Right lung (tissue), 5 donors: ENCODE data around the gene HBP1. TPM values are rescaled to one million over a fixed set of nuclear protein-coding genes. Genes with fewer than 3 reads are reported as not detected.
"Not testable (repeated sequence)": the region's sequence is repeated elsewhere in the genome, so short reads cannot be mapped to it uniquely, and the experiment has no call there.

ENCODE experiments used
- DNase-seq, 2 donors: peaks; one replicate each; pipeline ENCODE4 v3.0.0-alpha.2; 2013
- polyA plus RNA-seq, 5 donors: library from polyadenylated mRNA; unstranded; fragments of 120-200 nt; gene quantifications; one replicate each; pipeline versions ENCODE4 v1.2.1 to v1.2.3, GENCODE V29; 2013; ENCODE audit warnings: inconsistent platforms in 1 of 5, low replicate concordance in 1 of 5; ENCODE audit not compliant: insufficient read length in 5 of 5, insufficient read depth in 1 of 5

The HBP1 gene
- polyA plus RNA-seq, 5 donors, result 94.8 to 181 (median 156) TPM

DNA sequence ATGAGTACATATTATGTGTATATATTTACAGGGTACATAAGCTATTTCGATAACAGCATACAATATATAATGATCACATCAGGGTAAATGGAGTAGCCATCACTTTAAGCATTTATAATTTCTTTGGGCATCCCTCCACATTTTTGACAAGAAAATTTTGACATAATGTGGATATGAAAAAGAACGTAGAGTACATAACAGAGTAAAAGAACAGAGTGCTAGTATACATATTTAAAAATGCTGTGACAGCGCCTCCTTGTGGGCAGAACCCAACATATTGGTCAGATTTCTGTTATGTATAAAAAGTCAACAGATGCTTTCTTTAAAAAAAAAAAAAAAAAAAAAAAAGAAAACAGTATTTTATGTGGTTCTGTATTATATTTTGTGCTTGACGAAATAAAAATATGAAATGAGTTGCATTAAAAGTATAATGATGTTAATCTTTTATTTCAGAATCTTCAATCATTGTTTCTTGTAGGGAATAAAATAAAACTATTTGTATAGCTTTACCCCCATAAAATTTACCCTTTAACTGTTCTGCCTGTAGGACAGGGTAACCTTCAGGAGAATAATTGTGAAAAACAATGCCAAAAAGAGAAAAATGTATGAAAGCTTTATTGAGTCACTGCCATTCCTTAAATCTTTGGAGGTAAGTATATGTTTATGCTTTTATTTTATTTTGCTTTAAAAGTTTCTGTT is 18.3 kb upstream of the HBP1 start:
- DNase-seq, result peak; percentile 60 to 76

GRCh38 chr7:107151538-107151937 is 17.3 kb upstream of the HBP1 start:
- no peak for DNase-seq

DNA sequence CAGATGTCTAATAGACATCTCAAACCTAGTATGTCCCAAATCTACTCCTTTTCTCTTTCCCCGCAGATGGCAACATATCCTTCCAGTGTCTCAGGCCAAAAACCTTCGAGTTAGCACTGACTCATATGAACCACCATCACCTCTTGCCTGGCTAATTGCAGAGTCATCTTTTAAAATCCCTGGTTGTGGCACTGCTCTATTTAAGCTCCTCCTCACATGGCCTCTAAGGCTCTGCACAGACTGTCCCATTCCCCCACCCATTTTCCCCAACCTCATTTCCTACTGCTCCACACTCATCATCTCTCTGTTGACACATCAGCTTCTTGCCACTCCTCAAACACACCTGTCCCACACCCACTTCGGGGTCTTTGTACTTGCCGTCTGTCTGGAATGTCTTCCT is 16.8 kb upstream of the HBP1 start:
- DNase-seq, result no peak

GRCh38 chr7:107154826-107155225 is 14.0 kb upstream of the HBP1 start:
- no peak for DNase-seq

DNA sequence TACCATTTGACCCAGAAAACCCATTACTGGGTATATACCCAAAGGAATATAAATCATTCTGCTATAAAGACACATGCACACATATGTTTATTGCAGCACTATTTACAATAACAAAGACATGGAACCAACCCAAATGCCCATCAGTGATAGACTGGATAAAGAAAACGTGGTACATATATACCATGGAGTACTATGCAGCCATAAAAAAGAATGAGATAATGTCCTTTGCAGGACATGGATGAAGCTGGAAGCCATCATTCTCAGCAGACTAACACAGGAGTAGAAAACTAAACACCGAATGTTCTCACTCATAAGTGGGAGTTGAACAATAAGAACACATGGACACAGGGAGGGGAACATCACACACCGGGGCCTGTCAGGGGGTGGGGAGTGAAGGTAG is 13.1 kb upstream of the HBP1 start:
- DNase-seq, result not testable (repeated sequence)

DNA sequence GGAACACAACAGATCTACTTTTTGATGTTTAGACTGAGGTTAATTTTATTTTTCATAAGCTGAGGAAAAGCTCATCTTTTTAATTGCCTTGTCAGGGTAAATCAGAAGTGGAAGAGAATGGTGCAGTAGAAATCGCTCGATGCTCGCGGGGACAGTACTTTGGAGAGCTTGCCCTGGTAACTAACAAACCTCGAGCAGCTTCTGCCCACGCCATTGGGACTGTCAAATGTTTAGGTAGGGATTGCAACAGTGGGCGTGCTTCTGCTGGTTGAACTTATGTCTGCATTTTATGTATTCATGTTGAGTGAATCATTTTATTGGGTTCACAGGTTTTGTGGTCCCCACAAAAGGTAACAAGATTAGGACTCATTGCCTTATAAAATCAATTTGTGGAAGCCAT is 11.7 kb upstream of the HBP1 start:
- DNase-seq, result no peak

DNA sequence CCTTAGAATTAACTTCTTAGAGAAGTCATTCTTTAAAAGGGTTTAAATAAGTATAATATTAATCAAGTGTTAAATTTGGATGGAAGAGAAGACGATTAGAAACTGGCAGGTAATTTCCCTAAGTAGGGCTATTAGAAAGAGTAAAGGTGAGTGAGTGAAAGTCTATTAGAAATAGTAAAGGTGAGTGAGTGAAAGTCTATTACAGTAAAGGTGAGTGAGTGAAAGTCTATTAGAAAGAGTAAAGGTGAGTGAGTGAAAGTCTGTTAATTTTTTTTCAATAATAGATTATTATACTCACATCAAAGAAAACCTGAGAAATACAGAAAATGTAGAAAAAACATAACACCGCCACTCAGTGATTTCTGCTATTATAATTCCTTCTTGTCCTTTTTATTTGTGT is 10.8 kb upstream of the HBP1 start:
- DNase-seq, result no peak

DNA sequence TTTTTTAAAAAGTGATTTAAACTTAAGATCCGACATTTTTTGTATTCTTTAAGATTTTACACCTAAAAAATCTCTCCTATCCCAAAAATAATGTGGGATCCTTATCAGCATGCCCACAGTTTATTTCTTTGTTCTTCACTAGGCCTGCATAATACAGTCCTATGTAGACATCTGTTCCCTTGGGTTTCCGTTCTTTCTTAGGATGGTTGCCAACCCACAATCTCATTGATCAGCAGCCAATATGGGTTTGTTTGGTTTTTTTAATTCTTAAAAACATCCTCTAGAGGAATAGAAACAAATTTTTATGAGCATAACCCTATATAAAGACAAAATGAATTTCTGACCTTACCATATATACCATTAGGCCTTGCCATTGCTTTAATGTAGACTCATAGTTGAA is 8.4 kb upstream of the HBP1 start:
- DNase-seq, result no peak

GRCh38 chr7:107161415-107161814 is 7.4 kb upstream of the HBP1 start:
- DNase-seq, result no peak

- no peak for DNase-seq
Measured at GRCh38 chr7:107162475-107162874, 6.3 kb upstream of the HBP1 start.

DNA sequence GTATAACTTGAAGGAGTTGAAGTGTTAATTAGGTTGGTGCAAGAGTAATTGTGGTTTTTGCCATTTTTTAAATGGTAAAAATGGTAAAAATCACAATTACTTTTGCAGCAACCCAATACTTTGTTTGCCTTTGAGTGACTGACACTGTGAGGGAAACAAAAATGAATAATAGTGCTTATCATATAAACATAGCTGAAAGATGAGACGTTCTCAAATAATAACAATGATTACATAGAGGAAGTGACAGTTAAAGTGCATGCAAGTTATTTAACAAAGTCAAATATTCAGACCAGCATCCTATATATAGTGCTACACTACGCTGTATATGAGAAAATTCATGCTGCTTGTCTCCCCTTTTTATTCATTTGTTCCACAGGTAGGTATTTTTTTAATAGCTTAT is 4.7 kb upstream of the HBP1 start:
- DNase-seq, result no peak

DNA sequence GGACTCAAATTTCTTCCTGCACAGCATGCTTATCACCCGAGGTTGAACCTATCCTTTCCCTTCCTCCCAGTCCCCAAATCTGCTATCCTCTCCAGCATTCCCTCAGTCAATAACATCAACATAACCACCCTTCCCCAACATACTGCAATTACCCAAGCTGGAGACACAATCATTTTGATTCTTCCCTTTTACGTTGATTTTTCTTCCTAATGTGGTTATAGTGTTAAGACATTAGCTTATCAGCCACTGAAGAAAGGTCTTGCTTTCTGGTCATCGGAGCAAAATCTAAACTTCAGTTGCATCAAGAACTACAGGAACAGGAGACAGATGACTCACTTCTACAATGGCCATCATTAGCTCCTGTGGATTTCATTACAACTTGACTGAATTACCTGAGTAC is 3.5 kb upstream of the HBP1 start:
- no peak for DNase-seq

- no peak for DNase-seq
Measured at GRCh38 chr7:107166736-107167426, 1.9 kb upstream of the HBP1 start.

- peak; percentile 78 to 91 for DNase-seq
Measured at GRCh38 chr7:107167483-107168232, 1.1 kb upstream of the HBP1 start.

- peak; percentile 98 to 99 for DNase-seq
Measured at GRCh38 chr7:107169120-107170050, 582 bp downstream of the HBP1 start.

DNA sequence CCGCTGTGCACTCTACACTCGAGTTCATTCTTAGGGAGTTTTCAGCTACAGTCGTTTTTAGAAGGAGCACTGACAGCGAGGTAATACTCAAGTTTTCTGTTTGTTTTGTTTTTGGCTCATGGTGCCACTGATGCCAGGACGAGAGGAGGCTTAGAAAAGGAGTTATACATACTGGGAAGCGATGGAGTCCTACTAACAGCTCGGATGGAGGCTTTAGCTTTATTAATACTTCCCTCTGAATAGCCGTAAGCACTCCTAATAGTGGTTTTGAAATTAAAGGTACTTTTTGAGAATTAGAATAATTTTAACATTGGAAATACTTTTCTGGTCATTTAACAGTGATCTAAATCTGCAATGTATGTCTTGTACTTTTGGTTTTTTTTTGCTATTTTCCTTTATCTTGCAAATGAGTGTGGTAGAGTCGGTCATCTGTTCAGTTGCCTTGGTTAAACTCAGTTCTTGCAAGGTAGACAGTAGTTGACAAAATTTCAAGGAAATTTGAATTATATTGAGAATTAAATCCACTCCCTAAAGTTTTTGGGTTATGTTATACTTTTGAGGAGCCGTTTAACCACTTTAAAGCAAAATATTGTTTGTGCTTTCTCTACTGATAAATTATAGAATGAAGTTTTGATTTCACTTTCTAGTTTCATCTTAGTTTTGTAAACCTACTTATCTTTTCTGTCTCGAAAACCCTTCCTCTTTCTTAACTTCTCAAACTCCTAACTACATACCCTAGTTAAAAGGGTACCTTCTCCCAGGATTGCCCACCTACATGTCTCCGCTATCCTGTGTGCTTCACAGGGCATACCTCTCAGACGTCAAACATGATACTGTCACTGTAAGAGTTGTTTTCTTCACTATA is 1.5 kb downstream of the HBP1 start:
- no peak for DNase-seq

GRCh38 chr7:107171496-107171895 is 2.7 kb downstream of the HBP1 start:
- no peak for DNase-seq

DNA sequence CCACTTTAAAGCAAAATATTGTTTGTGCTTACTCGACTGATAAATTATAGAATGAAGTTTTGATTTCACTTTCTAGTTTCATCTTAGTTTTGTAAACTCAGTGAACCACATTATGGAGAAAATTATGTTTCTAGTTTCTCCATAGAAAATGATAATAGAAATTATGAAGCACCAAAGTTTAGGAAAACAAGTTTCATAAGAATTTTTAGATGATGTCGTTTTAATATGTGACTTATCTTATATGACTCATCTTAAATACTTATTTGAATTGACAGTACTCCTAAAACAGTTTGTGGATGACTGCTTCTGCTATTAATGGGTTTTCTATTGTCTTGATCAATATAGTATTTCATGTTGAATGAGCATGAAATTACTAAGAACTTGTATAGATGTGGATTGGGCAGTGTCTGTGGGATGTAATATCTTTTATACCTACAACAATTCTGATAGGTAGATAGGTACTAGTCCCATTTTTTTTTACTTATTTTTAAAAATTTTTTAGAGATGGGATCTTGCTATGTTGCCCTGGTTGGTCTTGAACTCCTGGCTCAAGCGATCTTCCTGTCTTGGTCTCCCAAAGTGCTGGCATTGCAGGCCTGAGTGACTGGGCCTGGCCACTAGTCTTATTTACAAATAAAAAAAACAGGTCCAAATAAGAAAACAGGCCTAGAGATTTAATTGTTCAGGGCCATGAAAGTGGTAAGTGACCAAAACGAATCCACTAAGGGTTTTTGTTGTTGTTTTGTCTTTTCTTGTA is 3.7 kb downstream of the HBP1 start:
- DNase-seq, result no peak

GRCh38 chr7:107173191-107173590 is 4.4 kb downstream of the HBP1 start:
- no peak for DNase-seq
